Uterine smooth muscle cell (primary cell): Measurements from ENCODE around the gene KLK7. TPM values are rescaled to one million over a fixed set of nuclear protein-coding genes. Genes with fewer than 3 reads are reported as not detected.

Source experiments
- total RNA-seq: library from RNA; depleted of rRNA; stranded (reverse); fragments of >200 nt; gene quantifications from 2 replicates; pipeline ENCODE4 v1.2.3, GENCODE V29; 2014

Gene KLK7
- total RNA-seq = not detected in 2 replicates

GRCh38 chr19:50983625-50984292, at the start of gene KLK7:
Gene KLK7, minus strand, starts transcription at chr19:50983917. Its CDS starts 1,518 bp downstream, at chr19:50982399.

GRCh38 chr19:51026554-51026831, 42.8 kb upstream of the KLK7 start, which contains the start of gene KLK11:
Gene KLK11, minus strand, starts transcription at chr19:51026616. Its CDS starts 985 bp downstream, at chr19:51025631.

DNA sequence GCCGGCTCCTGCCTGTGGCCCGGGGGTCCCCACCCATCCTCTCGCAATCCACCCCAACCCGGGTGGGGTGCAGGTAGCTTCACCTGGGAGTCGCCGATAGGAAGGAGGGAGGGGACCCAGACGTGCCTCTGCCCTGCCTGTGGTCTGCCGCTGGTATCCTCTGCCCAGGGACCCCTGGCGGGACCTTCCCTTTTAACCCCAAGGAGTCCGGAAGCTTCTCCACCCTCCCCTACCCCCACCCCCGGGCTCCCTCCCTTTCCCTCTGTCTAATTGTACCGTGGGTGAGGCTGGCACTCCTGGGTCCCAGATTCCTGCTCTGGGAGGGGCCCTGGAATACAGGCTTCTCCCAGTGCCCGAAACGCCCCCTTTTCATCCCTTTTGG, 35.8 kb upstream of the KLK7 start, which contains the start of gene KLK10:
KLK10 (minus strand) TSS at position 166 of the 382 bp plus-strand sequence. CDS start 579 bp downstream, outside the sequence.

DNA sequence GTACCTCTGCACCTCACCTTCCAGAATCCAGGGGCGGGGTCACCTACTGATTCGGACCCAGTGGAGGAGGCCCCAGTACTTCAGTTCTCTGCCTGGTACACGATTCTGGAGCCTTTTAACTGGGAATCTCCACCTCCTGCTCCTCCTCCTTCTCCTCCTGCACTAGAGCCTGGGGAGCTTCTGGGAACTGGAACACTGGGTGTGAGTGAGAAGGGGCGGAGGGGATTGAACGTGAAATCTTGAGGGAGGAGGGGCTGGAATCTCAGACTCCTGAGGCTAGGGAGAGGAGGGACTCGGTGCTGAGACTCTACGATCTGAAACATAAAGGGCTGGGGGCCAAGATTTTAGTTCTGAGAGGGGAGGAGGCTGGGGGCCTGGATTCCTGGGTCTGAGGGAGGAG, 17.8 kb upstream of the KLK7 start, which contains the start of gene KLK8:
KLK8 (minus strand) TSS at position 90 of the 400 bp plus-strand sequence. CDS start 437 bp downstream, outside the sequence.

DNA sequence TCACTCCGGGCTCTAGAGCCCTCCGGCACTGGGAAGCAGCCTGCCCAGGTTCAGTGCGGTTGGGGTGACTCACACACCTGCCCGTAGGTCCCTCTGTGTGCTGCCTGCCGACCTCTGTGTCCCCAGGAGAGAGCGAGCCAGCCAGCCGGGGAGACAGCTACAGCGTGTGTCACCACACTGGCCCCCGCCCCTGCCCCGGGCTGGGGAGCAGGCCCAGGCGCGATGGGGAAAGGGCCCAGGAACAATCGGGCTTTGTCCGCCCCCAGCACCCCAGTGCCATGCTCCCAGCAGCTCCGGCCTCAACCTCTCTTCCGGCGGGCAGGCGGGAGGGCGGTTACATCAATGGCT, 14.3 kb downstream of the KLK7 start, which contains the start of gene KLK6:
KLK6 (minus strand) TSS at position 179 of the 348 bp plus-strand sequence. CDS start 1,487 bp downstream, outside the sequence.

GRCh38 chr19:50952910-50953309, 30.8 kb downstream of the KLK7 start, which contains the start of gene KLK5:
Gene KLK5, minus strand, starts transcription at chr19:50953038. Its CDS starts 381 bp downstream, at chr19:50952657.

Other genes with a start within 250 kb of the KLK7 start
- not detected in 2 replicates for gene GPR32, start 213.5 kb downstream of the KLK7 start, total RNA-seq
- not detected in 2 replicates for gene ACP4, start 193.5 kb downstream of the KLK7 start, total RNA-seq
- not detected in 2 replicates for gene KLK1, start 160.1 kb downstream of the KLK7 start, total RNA-seq
- not detected in 2 replicates for gene KLK15, start 150.3 kb downstream of the KLK7 start, total RNA-seq
- gene KLK3, start 129.0 kb downstream of the KLK7 start, total RNA-seq = not detected in 2 replicates
- gene KLK2, start 110.5 kb downstream of the KLK7 start, total RNA-seq = 0.22 TPM in 1 of 2 replicates, not detected in the other
- gene KLK4, start 72.5 kb downstream of the KLK7 start, total RNA-seq = not detected in 2 replicates
- gene KLK5, start 30.9 kb downstream of the KLK7 start, total RNA-seq = not detected in 2 replicates
- not detected in 2 replicates for gene KLK6, start 14.3 kb downstream of the KLK7 start, total RNA-seq
- gene KLK8, start 17.7 kb upstream of the KLK7 start, total RNA-seq = not detected in 2 replicates
- gene KLK10, start 35.8 kb upstream of the KLK7 start, total RNA-seq = not detected in 2 replicates
- gene KLK11, start 42.7 kb upstream of the KLK7 start, total RNA-seq = not detected in 2 replicates
- gene KLK12, start 51.1 kb upstream of the KLK7 start, total RNA-seq = not detected in 2 replicates
- gene KLK13, start 81.2 kb upstream of the KLK7 start, total RNA-seq = not detected in 2 replicates
- gene KLK14, start 99.0 kb upstream of the KLK7 start, total RNA-seq = not detected in 2 replicates
- gene CTU1, start 124.5 kb upstream of the KLK7 start, total RNA-seq = 9.5 and 11.1 TPM in 2 replicates
- 0.44 TPM in 1 of 2 replicates, not detected in the other for gene SIGLEC9, start 141.0 kb upstream of the KLK7 start, total RNA-seq
- not detected in 2 replicates for gene SIGLEC7, start 158.4 kb upstream of the KLK7 start, total RNA-seq
- 0.22 TPM in 1 of 2 replicates, not detected in the other for gene CD33, start 241.2 kb upstream of the KLK7 start, total RNA-seq